HepG2 (cell line): ENCODE data around the gene YPEL4. TPM values are rescaled to one million over a fixed set of nuclear protein-coding genes. Genes with fewer than 3 reads are reported as not detected.

Source experiments
- BHLHE40 ChIP-seq: IDR thresholded peaks from 2 replicates; pipeline ENCODE4 v1.6.1; 2011; ENCODE audit warnings: low read length, improper control_type of control experiment
- CBX1 ChIP-seq: IDR thresholded peaks from one replicate; pipeline ENCODE4 v1.6.1; 2016; ENCODE audit warnings: antibody characterized with exemption, low read depth
- CREB1 ChIP-seq, 2 experiments: fragments of 450-650 bp in 1 of 2; IDR thresholded peaks; 2 replicates each; pipeline ENCODE4 v1.6.1; 2016 to 2017; ENCODE audit warnings: control low read depth in 1 of 2, mild to moderate bottlenecking in 1 of 2, missing compliant biosample characterization in 1 of 2, missing genetic modification characterization in 1 of 2
- FOXK2 ChIP-seq: fragments of 450-650 bp; IDR thresholded peaks from 2 replicates; pipeline ENCODE4 v1.6.1; 2016
- GABPB1 ChIP-seq: IDR thresholded peaks from 2 replicates; pipeline ENCODE4 v1.6.1; 2016; ENCODE audit warnings: mild to moderate bottlenecking, missing genetic modification reagents, moderate library complexity, missing compliant biosample characterization
- JUNB ChIP-seq: sonication (generic); formaldehyde crosslinking; IDR thresholded peaks from 2 replicates; pipeline ENCODE4 v1.8.0; 2022; ENCODE audit warnings: missing genetic modification reagents, mild to moderate bottlenecking, borderline replicate concordance
- MED13 ChIP-seq: sonication (generic); formaldehyde crosslinking; IDR thresholded peaks from 2 replicates; pipeline ENCODE4 v1.5.0; 2020; ENCODE audit warnings: missing genetic modification reagents
- NAIF1 ChIP-seq: sonication (generic); formaldehyde crosslinking; IDR thresholded peaks from 2 replicates; pipeline ENCODE4 v1.5.0; 2020; ENCODE audit warnings: mild to moderate bottlenecking, missing genetic modification reagents, borderline replicate concordance
- PHF20 ChIP-seq: sonication (generic); formaldehyde crosslinking; IDR thresholded peaks from 2 replicates; pipeline ENCODE4 v1.5.0; 2020; ENCODE audit warnings: mild to moderate bottlenecking, missing genetic modification reagents
- ZFX ChIP-seq: sonication (generic); formaldehyde crosslinking; IDR thresholded peaks from 2 replicates; pipeline ENCODE4 v1.4.0; 2020; ENCODE audit warnings: mild to moderate bottlenecking, low read depth, missing genetic modification reagents, moderate library complexity
- ZNF44 ChIP-seq: sonication (generic); formaldehyde crosslinking; IDR thresholded peaks from 2 replicates; pipeline ENCODE4 v1.5.1; 2020; ENCODE audit warnings: mild to moderate bottlenecking, missing genetic modification reagents
- ZNF781 ChIP-seq: sonication (generic); formaldehyde crosslinking; IDR thresholded peaks from 2 replicates; pipeline ENCODE4 v1.5.1; 2020; ENCODE audit warnings: borderline replicate concordance, mild to moderate bottlenecking, missing genetic modification reagents; ENCODE audit errors: not compliant biosample characterization
- ZNF850 ChIP-seq: sonication (generic); formaldehyde crosslinking; conservative IDR thresholded peaks from 2 replicates; pipeline ENCODE4 v1.9.0; 2021; ENCODE audit warnings: mild to moderate bottlenecking, missing genetic modification reagents
- ZNF879 ChIP-seq: sonication (generic); formaldehyde crosslinking; IDR thresholded peaks from 2 replicates; pipeline ENCODE4 v1.8.1; 2023; ENCODE audit warnings: missing genetic modification reagents
- polyA plus RNA-seq, 8 experiments: library from polyadenylated mRNA; depleted of rRNA in 3 of 8; stranded (reverse) in 7 of 8; unstranded in 1 of 8; fragments of >200 nt; fragmentation: Illumina TruSeq in 4 of 8; extraction: Trizol in 4 of 8; gene quantifications; 2 replicates each; pipeline versions ENCODE4 v1.2.1 to v1.2.3, GENCODE V29; 2011 to 2016; ENCODE audit warnings: low read depth in 4 of 8, missing spikeins in 1 of 8, mixed read lengths in 1 of 8; ENCODE audit not compliant: insufficient read depth in 1 of 8
- total RNA-seq, 5 experiments: library from RNA; depleted of rRNA; stranded (reverse); fragments of >200 nt; fragmentation: Illumina TruSeq; extraction: Trizol; gene quantifications; 2 replicates each; pipeline ENCODE4 v1.2.3, GENCODE V29; 2016; ENCODE audit warnings: low read depth in 1 of 5
- TF ChIP-seq, protein P1 (sequence below): sonication (generic); formaldehyde crosslinking; IDR thresholded peaks from 2 replicates; pipeline ENCODE4 v1.4.0; 2020; ENCODE audit warnings: missing genetic modification reagents
- TF ChIP-seq, protein P2 (sequence below): sonication (generic); formaldehyde crosslinking; IDR thresholded peaks from 2 replicates; pipeline ENCODE4 v1.4.0; 2020; ENCODE audit warnings: missing genetic modification reagents, borderline replicate concordance
- TF ChIP-seq, protein P3 (sequence below): sonication (generic); formaldehyde crosslinking; IDR thresholded peaks from 2 replicates; pipeline ENCODE4 v1.5.0; 2020; ENCODE audit warnings: missing genetic modification reagents
- TF ChIP-seq, protein P4 (sequence below): sonication (generic); formaldehyde crosslinking; IDR thresholded peaks from 2 replicates; pipeline ENCODE4 v1.8.1; 2023; ENCODE audit warnings: missing genetic modification reagents, mild to moderate bottlenecking, borderline replicate concordance
- TF ChIP-seq, protein P5 (sequence below): sonication (generic); formaldehyde crosslinking; IDR thresholded peaks from 2 replicates; pipeline ENCODE4; 2020; ENCODE audit warnings: missing genetic modification reagents, mild to moderate bottlenecking, borderline replicate concordance

Gene YPEL4
- total and polyA plus RNA-seq, 2 of the 13 experiments (the other 11 are each of a cell fraction or from before 2014, with no cell fraction given): 0.04 TPM; not detected in 1

DNA sequence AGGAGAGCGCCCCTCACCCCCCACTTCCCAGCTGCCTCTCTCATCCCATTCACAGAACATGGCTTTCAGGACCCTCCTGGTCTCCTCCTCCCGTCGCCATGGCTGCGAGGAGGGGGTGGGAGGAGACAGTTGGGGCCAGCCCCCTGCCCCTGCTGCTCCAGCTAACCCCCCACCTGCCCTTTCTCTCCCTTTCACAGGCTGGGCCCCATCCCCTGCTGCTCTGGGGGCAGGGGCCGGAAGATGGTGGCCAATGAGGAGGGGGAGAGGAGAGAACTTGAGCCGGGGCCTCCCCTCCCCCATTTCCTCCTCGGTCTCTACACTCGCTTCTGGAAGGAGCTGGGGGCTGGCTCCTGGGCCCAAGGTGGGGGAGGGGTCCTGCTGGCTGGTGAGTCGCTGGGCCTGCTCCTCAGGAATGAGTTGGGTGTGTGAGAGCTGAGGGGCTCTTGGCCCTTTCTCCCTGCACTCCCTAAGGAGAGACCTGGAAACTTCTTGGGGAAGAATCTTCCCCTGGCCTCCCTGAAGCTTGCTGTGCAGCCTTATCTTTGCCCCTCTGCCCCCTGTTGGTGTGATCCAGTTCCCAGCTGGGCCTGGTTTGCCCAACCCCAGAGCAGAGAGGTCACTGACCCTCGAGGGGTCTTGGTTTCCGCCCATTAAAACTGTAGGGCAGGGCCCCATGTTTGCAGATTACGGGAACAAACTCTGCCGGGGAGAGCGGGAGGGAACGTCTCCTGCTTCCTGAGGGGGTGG, 10.2 kb downstream of the YPEL4 start (continued):
- TF ChIP-seq, protein P1, sequence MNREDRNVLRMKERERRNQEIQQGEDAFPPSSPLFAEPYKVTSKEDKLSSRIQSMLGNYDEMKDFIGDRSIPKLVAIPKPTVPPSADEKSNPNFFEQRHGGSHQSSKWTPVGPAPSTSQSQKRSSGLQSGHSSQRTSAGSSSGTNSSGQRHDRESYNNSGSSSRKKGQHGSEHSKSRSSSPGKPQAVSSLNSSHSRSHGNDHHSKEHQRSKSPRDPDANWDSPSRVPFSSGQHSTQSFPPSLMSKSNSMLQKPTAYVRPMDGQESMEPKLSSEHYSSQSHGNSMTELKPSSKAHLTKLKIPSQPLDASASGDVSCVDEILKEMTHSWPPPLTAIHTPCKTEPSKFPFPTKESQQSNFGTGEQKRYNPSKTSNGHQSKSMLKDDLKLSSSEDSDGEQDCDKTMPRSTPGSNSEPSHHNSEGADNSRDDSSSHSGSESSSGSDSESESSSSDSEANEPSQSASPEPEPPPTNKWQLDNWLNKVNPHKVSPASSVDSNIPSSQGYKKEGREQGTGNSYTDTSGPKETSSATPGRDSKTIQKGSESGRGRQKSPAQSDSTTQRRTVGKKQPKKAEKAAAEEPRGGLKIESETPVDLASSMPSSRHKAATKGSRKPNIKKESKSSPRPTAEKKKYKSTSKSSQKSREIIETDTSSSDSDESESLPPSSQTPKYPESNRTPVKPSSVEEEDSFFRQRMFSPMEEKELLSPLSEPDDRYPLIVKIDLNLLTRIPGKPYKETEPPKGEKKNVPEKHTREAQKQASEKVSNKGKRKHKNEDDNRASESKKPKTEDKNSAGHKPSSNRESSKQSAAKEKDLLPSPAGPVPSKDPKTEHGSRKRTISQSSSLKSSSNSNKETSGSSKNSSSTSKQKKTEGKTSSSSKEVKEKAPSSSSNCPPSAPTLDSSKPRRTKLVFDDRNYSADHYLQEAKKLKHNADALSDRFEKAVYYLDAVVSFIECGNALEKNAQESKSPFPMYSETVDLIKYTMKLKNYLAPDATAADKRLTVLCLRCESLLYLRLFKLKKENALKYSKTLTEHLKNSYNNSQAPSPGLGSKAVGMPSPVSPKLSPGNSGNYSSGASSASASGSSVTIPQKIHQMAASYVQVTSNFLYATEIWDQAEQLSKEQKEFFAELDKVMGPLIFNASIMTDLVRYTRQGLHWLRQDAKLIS (CRISPR knock-in tag): no peak
- TF ChIP-seq BHLHE40 (no peak), ZNF781 (CRISPR knock-in tag) (no peak), PHF20 (no peak), ZNF44 (CRISPR knock-in tag) (no peak), MED13 (CRISPR knock-in tag) (no peak), CBX1 (no peak), ZFX (CRISPR knock-in tag) (peak; percentile 76), CREB1 (IDR thresholded peaks at IDR 0.05) (no peak), CREB1 (CRISPR knock-in tag; IDR thresholded peaks at IDR 0.05) (no peak), ZNF850 (CRISPR knock-in tag) (no peak), NAIF1 (CRISPR knock-in tag) (no peak), FOXK2 (no peak), JUNB (CRISPR knock-in tag) (no peak), ZNF879 (no peak), GABPB1 (CRISPR knock-in tag) (peak; percentile 41; the same call in 1 of the 2 replicates)
- TF ChIP-seq, protein P2, sequence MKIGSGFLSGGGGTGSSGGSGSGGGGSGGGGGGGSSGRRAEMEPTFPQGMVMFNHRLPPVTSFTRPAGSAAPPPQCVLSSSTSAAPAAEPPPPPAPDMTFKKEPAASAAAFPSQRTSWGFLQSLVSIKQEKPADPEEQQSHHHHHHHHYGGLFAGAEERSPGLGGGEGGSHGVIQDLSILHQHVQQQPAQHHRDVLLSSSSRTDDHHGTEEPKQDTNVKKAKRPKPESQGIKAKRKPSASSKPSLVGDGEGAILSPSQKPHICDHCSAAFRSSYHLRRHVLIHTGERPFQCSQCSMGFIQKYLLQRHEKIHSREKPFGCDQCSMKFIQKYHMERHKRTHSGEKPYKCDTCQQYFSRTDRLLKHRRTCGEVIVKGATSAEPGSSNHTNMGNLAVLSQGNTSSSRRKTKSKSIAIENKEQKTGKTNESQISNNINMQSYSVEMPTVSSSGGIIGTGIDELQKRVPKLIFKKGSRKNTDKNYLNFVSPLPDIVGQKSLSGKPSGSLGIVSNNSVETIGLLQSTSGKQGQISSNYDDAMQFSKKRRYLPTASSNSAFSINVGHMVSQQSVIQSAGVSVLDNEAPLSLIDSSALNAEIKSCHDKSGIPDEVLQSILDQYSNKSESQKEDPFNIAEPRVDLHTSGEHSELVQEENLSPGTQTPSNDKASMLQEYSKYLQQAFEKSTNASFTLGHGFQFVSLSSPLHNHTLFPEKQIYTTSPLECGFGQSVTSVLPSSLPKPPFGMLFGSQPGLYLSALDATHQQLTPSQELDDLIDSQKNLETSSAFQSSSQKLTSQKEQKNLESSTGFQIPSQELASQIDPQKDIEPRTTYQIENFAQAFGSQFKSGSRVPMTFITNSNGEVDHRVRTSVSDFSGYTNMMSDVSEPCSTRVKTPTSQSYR (CRISPR knock-in tag): peak; percentile 75
- TF ChIP-seq, protein P3, sequence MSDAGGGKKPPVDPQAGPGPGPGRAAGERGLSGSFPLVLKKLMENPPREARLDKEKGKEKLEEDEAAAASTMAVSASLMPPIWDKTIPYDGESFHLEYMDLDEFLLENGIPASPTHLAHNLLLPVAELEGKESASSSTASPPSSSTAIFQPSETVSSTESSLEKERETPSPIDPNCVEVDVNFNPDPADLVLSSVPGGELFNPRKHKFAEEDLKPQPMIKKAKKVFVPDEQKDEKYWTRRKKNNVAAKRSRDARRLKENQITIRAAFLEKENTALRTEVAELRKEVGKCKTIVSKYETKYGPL (CRISPR knock-in tag): no peak
- TF ChIP-seq, protein P4, sequence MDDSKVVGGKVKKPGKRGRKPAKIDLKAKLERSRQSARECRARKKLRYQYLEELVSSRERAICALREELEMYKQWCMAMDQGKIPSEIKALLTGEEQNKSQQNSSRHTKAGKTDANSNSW: no peak
- TF ChIP-seq, protein P5, sequence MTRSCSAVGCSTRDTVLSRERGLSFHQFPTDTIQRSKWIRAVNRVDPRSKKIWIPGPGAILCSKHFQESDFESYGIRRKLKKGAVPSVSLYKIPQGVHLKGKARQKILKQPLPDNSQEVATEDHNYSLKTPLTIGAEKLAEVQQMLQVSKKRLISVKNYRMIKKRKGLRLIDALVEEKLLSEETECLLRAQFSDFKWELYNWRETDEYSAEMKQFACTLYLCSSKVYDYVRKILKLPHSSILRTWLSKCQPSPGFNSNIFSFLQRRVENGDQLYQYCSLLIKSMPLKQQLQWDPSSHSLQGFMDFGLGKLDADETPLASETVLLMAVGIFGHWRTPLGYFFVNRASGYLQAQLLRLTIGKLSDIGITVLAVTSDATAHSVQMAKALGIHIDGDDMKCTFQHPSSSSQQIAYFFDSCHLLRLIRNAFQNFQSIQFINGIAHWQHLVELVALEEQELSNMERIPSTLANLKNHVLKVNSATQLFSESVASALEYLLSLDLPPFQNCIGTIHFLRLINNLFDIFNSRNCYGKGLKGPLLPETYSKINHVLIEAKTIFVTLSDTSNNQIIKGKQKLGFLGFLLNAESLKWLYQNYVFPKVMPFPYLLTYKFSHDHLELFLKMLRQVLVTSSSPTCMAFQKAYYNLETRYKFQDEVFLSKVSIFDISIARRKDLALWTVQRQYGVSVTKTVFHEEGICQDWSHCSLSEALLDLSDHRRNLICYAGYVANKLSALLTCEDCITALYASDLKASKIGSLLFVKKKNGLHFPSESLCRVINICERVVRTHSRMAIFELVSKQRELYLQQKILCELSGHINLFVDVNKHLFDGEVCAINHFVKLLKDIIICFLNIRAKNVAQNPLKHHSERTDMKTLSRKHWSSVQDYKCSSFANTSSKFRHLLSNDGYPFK (CRISPR knock-in tag): no peak
